NCI-H748 (cell line): ENCODE data around the gene TRIO.
"Not testable (repeated sequence)": the region's sequence is repeated elsewhere in the genome, so short reads cannot be mapped to it uniquely, and the experiment has no call there.

ENCODE experiments used
- DNase-seq: peaks from one replicate; lab custom pipeline; 2025; ENCODE audit not compliant: unreplicated experiment; lab: John Stamatoyannopoulos, UW

TRIO gene

GRCh38 chr5:14207428-14207827, 64.3 kb downstream of the TRIO start:
- not testable (repeated sequence) for DNase-seq

DNA sequence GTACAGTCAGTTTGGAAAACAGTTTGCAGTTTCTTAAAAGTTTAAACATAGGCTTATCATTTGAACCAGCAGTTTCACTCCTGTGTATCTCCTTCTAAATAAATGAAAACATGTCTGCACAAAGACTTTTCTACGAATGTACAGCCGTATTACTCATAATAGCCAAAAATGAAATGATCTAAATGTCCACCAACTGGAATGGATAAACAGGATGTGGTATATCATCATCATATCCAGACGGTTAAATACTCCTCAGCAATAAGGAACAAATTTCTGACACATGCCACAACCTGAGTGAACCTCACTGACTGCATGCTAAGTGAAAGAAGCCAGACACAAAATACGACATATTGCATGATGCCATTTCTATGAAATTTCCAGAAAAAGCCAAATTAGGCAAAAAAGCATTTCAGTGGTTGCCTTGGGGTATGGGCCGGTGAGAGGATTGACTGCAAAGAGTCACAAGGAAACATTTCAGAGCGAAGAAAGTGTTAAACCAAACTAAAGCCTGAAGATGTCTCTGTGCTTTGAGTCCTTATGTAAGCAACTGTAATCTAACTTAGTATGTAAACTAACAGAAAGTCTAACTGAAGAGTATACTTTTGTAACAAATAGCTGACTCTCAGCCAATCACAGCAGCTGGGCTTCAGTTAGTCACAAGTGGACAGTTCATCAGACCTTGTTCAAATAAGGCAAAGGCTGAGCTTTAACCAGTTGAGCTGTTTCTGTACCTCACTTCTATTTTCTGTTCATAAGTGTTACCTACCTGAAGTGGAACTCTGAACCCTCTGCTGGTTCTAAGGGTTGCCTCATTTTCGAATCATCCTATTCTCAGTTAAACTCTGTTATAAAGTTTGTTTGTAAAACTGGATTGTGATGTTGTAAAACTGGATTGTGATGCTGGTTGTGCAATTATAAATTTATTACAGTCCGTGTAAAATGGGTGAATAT, 65.2 kb downstream of the TRIO start:
- DNase-seq: no peak

GRCh38 chr5:14209222-14209822, 66.2 kb downstream of the TRIO start:
- DNase-seq: no peak

DNA sequence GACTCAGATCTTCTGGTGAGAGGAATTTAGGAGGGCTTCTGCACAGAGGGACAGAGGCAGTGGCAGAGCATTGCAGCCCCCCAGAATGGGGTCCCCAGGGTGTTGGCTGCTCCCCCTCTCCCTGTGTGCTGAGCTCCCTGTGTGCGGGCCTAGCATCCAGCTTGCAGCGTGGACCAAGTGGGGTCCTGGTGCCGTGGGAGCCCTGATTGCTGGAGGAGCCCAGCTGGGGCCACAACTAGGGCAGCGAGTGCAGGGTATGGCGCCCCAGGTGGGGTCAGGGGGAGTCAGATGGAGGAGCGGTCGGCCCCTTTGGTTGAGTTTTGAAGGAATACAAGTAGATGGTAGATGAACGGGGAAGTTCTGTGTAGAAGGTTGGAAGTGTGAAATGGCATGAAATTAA, 66.7 kb downstream of the TRIO start:
- no peak for DNase-seq

DNA sequence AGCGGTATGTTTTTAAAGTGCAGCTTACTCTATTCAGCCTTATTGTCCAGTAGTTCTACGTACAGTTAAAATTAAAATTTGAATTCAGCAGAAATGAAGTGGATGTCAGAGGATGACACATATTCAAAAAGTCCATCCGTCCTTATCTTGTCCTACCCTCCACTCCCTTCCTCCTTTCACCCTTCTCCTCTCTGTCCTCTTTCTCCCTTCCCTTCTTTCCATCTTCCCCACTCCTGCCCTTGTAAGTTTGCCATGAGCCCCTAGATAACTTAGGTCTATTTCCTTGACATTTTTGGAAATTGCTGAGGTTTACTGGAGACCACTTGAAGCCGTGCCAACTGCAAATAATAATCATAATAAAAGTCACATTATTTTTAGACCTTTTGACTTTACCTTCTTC, 67.6 kb downstream of the TRIO start:
- DNase-seq: no peak

- DNase-seq: no peak
Observed at GRCh38 chr5:14211818-14212803, 69.0 kb downstream of the TRIO start.

GRCh38 chr5:14212838-14213237, 69.7 kb downstream of the TRIO start:
- no peak for DNase-seq

- DNase-seq: no peak
Observed at GRCh38 chr5:14213253-14213652, 70.1 kb downstream of the TRIO start.

- DNase-seq: peak; percentile 62
Observed at GRCh38 chr5:14213813-14214585, 70.9 kb downstream of the TRIO start.

GRCh38 chr5:14215901-14216300, 72.8 kb downstream of the TRIO start:
- DNase-seq: no peak

GRCh38 chr5:14216372-14216771, 73.2 kb downstream of the TRIO start:
- no peak for DNase-seq

GRCh38 chr5:14216902-14217301, 73.8 kb downstream of the TRIO start:
- no peak for DNase-seq

GRCh38 chr5:14217587-14217986, 74.4 kb downstream of the TRIO start:
- no peak for DNase-seq

DNA sequence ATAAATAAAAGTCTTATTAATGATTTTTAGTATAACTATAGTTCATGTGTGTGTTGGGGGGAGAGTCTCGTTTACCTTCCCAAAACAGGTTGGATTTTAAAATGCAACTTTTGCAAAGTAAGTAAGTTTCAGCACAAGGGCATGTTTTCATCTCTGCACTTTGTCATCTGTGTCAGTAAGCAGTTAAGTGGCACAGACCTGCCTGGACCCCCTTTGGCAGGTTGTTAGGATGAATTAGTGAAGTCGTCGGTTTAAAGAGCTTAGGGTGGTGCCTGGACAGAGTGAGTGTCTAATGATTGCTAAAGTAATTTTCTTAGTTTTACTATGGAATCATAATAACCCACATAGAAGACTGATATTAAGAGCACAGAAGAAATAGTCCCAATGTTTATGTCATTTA, 74.9 kb downstream of the TRIO start:
- no peak for DNase-seq

DNA sequence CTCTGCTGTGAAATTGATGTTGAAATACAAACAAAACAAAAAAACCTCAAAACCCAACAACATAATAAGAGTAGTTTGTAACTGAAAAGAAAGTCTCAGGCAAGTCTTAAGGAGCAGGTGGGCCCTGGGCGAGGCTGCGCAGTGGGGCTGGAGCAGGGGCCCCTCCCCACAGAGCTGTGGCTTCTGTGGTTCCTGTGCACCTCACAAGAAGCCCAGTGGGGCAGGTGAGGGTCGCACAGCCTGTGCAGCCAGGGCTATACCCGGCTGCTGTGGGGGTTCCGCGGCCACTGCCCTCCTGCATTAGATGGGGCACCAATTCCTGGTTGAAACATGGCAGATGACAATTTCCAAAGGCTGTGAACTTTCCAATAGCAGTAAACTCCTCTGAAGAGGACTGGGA, 75.3 kb downstream of the TRIO start:
- no peak for DNase-seq

DNA sequence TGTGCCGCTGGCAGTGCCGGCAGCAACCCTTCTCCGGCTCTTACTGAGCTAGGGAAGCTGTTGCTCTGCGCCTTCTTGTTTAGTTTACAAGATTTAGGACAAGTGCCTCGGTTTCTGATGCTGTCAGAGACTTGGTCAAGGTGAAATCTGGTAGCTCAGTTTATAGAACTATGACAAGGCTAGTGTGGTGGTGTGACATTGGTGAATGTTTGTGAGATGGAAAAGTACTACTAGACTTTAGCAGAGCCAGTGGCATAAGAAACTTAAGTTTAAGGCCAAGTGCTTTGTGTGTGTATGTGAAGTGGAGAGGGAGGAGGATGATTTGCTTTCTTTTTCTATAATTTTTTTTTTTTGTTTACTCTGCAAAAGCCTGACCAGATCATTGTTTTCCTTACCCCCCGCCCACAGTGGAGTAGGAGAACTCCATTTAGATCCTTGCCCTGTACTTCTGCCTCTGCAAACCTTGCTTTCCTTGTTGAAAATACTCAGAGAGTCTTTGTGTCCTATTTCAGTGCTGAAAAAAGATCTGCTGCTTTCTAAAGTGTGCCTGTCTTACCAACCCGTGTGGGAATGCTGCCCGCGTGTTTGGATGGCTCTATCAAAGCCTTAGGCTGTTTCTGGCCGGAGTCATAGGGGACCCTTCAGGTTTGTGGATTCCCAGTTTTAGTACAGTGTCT, 75.9 kb downstream of the TRIO start:
- DNase-seq: no peak

- DNase-seq: no peak
Observed at GRCh38 chr5:14219800-14220512, 76.8 kb downstream of the TRIO start.

- no peak for DNase-seq
Observed at GRCh38 chr5:14220642-14221041, 77.5 kb downstream of the TRIO start.

DNA sequence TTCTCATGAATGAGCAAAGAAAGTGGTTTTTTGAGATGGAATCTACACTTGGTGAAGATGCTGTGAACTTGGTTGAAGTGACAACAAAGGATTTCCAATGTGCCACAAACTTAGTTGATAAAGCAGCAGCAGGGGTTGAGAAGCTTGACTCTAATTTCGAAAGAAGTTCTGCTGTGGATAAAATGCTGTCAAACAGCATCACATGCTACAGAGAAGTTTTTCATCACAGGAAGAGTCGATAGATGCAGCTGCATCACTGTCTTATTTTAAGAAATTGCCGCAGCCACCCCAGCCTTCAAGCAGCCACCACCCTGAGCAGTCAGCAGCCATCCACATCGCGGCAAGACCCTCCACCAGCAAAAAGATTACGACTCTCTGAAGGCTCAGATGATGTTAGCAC, 78.6 kb downstream of the TRIO start:
- DNase-seq: no peak
